ENCODE results near the gene WBP2NL. TPM values are rescaled to one million over a fixed set of nuclear protein-coding genes. Genes with fewer than 3 reads are reported as not detected.
"Not testable (repeated sequence)": the region's sequence is repeated elsewhere in the genome, so short reads cannot be mapped to it uniquely, and the experiment has no call there.

Gene WBP2NL
- total RNA-seq, 1 experiment from 2014 or later: 1.2 TPM

DNA sequence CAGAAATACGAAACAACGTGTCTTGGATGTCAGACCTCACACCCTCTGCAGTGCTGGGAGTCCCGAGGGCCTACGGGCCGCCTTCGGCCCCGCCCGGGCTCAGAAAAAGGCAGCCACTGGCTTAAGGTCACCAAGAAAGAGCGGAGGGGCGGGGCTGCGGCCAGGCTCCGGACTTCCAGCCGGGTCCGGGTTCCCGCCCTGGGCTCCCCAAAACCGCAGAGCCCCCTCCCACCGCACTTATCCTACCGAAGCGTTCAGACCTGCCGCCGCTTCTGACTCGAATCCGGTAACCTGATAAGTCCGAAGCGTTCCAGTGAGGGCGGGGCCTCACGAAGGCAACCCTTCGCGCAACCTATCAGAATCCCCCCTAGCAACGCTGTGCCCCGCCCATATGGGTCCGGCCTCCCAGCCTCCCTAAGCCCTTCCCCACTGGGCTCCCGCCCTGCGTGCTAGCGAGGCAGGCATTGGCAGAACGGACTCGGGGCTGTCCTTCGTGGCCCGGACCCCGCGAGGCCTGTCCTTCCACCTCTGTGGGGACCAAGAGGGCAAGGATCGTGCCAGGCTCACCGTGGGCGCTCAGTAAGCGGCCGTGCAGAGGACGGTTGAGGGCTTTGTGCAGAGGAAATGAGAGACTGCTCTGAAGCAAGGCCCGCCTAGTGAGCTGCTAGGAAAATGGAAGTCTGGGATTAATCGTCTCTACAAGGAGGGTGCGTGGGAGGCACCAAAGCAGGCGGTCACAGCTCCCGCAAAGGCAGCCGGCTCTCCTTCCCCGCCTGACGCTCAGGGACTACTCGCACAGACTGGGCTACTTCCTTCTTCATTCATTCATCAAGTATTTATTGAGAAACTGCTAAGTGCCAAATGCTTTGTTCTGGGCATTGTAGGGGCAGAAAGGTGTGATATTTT lies 72.2 kb downstream of the WBP2NL start, which contains the start of gene NAGA:
TSS of gene NAGA (minus strand) at position 296 of the 906 bp plus-strand sequence. CDS start 515 bp downstream, outside the sequence.
- peak; percentile 90 for DNase-seq (ENCODE audit: extremely low read depth, low read depth)

DNA sequence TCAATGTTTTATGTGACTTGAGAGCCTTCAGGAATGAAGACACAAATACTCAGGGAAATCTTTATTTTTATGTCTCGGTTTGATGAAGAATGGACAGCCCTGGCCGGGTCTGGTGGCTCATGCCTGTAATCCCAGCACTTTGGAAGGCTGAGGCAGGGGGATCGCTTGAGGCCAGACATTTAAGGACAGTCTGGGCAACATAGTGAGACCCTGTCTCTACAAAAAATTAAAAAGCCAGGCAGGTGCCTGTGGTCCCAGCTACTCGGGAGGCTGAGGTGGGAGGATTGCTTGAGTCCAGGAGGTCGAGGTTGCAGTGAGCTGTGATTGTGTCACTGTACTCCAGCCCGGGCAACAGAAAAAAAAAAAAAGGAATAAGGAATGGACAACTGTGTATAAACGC lies 72.9 kb downstream of the WBP2NL start:
- not testable (repeated sequence) for DNase-seq (ENCODE audit: extremely low read depth, low read depth)

DNA sequence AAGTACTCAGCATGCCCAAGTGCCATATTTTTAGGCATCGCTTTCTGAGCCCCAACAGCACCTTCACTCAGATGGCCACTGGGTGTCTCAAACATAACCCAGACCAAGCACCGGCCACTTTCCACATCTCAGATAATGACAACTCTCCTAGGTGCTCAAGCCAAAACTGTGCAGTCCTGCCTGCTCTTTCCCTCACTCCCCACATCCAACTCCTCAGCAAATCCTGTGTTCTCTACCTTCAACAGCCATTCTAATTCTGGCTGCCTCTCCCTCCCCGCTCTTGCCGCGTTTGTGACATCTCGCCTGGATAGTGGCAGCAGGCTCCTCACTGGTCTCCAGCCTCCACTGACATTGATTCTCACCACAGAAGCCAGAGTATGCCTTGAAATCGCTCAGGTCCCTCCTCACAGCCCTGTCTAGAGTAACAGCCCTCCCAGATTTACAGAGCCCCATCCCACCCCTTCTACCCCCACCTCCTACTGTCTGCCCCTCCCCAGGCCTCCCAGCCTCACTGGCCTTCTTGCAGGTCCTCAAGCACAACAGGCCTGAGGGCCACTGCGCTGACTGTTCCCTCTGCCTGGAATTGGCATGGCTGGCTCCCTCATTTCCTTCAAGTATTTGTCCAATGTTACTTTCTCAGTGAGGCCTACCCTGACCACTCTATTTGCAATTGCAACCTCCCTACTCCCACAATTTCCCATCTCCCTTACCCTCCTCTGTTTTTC lies 74.2 kb downstream of the WBP2NL start:
- DNase-seq (ENCODE audit: extremely low read depth, low read depth): no peak

DNA sequence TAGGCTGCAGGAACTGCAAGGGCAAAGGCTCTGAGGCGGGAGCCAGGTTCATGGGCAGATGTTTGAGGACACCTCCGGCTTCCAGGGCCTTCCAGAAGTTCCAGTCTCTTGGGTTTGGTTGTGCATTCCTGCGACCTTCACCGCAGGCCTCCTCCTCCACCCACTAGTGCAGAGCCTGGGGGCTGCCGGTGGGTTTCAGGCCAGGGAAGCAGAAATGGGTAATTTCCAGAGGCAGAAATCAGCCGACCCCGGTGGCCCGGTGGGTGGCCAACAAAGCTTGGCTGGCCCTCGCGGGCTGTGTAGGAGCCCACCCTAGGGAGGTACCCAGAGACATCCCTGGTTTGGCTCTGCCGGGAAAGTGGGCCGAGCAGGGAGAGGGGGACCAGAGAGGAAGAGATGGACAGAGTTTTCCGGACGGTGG lies 75.0 kb downstream of the WBP2NL start:
- DNase-seq (ENCODE audit: extremely low read depth, low read depth): no peak

DNA sequence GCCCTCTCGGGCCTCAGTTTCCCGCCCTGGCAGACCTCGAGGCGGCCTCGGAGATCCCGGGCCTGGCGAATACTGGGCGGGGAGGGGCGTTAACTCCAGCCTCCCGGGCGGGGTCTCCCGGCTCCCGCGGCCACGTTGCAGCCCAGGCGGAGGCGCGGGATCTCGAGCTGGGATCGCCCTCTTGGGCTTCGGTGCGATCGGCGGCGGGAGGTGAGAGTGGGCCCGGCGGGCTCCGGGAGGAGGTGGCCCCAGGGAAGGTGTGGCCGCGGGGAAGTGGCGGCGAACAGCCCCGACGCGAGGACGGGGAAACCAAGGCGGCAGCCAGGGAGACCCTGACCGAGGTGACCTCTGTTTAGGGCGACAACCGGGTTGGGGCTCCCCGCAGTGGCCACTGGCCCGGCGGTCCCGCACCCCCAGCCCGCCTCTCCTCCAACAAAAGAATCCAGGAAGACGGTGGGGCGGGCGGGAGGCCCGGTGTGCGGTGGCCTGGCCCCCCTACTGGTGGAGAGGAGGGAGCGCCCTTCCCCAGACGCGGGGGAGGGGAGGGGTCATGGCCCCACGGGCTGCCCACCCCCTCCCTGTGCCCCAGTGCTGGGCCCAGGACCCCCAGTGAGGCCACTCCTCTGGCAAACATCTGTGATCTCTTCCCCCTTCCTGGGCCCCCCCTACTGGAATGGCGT lies 75.7 kb downstream of the WBP2NL start, which contains the start of gene PHETA2:
TSS of gene PHETA2 (plus strand) at position 117 of the 680 bp plus-strand sequence. CDS start 3,046 bp downstream, outside the sequence.
- no peak for DNase-seq (ENCODE audit: extremely low read depth, low read depth)

DNA sequence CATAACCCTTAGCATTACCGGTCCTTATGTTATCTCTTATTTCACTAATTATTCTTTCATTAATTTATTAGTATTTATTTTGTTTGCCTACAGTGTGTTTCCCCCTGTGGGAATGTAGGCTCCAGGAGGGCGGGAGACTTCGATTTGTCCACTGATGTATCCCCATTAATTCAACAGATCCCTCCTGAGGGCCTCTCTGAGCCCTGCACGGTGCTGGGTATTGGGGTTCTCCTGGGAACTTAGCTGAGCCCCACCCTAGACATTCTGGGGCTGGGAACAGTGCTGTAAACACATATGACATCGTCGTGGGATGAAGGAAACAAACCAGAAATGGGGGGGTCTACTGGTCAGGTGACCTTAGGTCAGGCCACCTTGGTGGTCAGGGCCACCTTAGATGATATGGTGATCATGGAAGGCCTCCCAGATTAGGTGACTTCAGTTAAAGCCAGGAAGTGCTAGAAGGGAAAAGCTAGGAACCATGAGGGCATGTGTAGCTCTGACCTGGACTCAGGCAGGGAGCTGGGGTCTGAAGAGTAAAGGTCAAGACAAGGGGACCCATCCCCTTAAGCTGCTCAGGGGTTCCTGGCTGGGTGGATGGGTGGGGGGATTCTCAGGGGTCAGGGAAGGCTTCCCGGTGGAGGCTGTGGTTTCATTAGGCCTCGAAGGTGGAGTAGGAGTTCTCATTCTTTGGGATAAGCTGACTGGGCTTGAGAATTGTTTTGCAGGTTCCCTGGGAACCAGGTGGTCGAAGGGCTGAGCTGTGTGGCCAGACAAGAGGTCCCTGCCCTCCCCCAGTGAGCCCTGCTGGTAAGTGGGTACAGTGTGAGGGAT lies 76.5 kb downstream of the WBP2NL start:
- DNase-seq (ENCODE audit: extremely low read depth, low read depth): no peak

DNA sequence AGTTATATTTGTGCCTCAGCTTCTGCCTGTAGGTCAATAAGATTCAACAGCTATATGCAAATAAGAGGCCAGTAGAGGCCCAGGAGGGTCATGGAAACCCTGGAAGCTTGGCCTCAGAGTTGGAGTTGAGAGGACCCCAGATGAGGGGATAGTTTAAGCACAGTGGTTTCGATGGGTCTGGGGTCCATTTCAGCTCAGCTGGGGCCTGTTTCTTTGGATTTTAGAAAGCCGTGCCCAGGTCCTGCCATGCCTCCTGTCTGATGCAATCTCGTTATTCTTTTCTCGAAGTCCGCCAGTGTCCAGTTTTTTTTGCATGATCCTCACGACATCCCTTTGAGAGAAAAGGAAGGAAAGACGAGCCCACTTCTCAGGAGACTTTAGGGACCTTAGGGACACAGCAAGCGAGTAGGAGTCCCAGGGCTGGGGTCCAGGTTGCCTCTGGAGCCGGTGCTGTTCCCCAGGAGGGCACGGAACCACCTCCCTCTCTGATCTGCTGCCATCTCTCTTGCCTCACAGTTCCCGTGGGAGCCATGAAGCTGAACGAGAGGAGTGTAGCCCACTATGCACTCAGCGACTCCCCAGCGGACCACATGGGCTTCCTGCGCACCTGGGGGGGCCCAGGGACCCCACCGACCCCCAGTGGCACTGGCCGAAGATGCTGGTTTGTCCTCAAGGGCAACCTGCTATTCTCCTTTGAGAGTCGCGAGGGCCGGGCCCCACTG lies 78.3 kb downstream of the WBP2NL start:
- DNase-seq (ENCODE audit: extremely low read depth, low read depth): no peak

DNA sequence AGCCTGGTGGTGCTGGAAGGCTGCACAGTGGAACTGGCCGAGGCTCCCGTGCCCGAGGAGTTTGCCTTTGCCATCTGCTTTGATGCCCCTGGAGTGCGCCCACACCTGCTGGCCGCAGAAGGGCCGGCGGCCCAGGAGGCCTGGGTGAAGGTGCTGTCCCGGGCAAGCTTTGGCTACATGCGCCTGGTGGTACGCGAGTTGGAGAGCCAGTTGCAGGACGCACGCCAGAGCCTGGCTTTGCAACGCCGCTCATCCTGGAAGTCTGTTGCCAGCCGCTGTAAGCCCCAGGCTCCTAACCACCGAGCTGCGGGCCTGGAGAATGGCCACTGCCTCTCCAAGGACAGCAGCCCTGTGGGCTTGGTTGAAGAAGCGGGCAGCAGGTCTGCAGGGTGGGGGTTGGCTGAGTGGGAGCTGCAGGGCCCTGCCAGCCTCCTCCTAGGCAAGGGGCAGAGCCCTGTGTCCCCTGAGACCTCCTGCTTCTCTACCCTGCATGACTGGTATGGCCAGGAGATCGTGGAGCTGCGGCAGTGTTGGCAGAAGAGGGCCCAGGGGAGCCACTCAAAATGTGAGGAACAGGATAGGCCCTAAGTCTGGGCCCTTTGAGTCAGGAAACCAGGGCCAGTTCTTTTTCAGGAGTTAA lies 79.0 kb downstream of the WBP2NL start:
- DNase-seq (ENCODE audit: extremely low read depth, low read depth): no peak

Small RNA genes lying within 50 kb of the gene (small RNA-seq; reads per million reads assigned to genes)
- gene SNORD13P1: 0 to 0.17 reads per million in 2 experiments

Other genes starting within 250 kb of the WBP2NL start
- 5.5 and 5.9 TPM in 2 replicates for gene CCDC134, start 198.1 kb upstream of the WBP2NL start, total RNA-seq (2014; rRNA removed; shearing (Covaris generic))
- 29.5 and 29.9 TPM in 2 replicates for gene SREBF2, start 165.7 kb upstream of the WBP2NL start, total RNA-seq (2014; rRNA removed; shearing (Covaris generic))
- not detected in 2 replicates for gene SHISA8, start 83.7 kb upstream of the WBP2NL start, total RNA-seq (2014; rRNA removed; shearing (Covaris generic))
- 0.20 and 0.27 TPM in 2 replicates for gene TNFRSF13C, start 72.0 kb upstream of the WBP2NL start, total RNA-seq (2014; rRNA removed; shearing (Covaris generic))
- gene CENPM, start 51.6 kb upstream of the WBP2NL start, total RNA-seq (2014; rRNA removed; shearing (Covaris generic)): 20.7 and 22.9 TPM in 2 replicates
- gene SEPTIN3, start 29.3 kb upstream of the WBP2NL start, total RNA-seq (2014; rRNA removed; shearing (Covaris generic)): 0.35 and 0.45 TPM in 2 replicates
- gene NAGA, start 72.0 kb downstream of the WBP2NL start, total RNA-seq (2014; rRNA removed; shearing (Covaris generic)): 28.0 and 29.5 TPM in 2 replicates
- 1.5 and 1.8 TPM in 2 replicates for gene PHETA2, start 75.5 kb downstream of the WBP2NL start, total RNA-seq (2014; rRNA removed; shearing (Covaris generic))
- 10.4 and 16.7 TPM in 2 replicates for gene SMDT1, start 80.9 kb downstream of the WBP2NL start, total RNA-seq (2014; rRNA removed; shearing (Covaris generic))
- 68.2 and 73.3 TPM in 2 replicates for gene NDUFA6, start 92.0 kb downstream of the WBP2NL start, total RNA-seq (2014; rRNA removed; shearing (Covaris generic))
- 0.17 and 0.59 TPM in 2 replicates for gene CYP2D6, start 132.0 kb downstream of the WBP2NL start, total RNA-seq (2014; rRNA removed; shearing (Covaris generic))